Upper lobe of left lung (tissue), 6 donors: ENCODE data around the gene GPR27. TPM values are rescaled to one million over a fixed set of nuclear protein-coding genes. Genes with fewer than 3 reads are reported as not detected.

Experiments used
- ATAC-seq, 2 donors: fragments of 200-7000 bp; cut with Tn5 transposase; one replicate each; pipeline ENCODE4 v1.9.1; 2022; ENCODE audit warnings: mild to moderate bottlenecking in 2 of 2, moderate library complexity in 2 of 2; ENCODE audit not compliant: low FRiP score in 2 of 2
- DNase-seq, 2 donors: peaks; one replicate each; pipeline ENCODE4 v3.0.0-alpha.2; 2019 to 2020
- H3K27ac ChIP-seq, 4 donors: fragments of 200-600 bp; sonication (generic); one replicate each; pipeline ENCODE4 v1.5.1; 2016 to 2019
- H3K27me3 ChIP-seq, 4 donors: fragments of 200-600 bp; sonication (generic); one replicate each; pipeline ENCODE4 v1.5.1; 2017 to 2019
- H3K36me3 ChIP-seq, 4 donors: fragments of 200-600 bp; sonication (generic); one replicate each; pipeline ENCODE4 v1.5.1; 2016 to 2019
- H3K4me1 ChIP-seq, 4 donors: fragments of 200-600 bp; sonication (generic); one replicate each; pipeline ENCODE4 v1.5.1; 2018 to 2019
- H3K4me3 ChIP-seq, 4 donors: fragments of 200-600 bp; sonication (generic); one replicate each; pipeline ENCODE4 v1.5.1; 2017 to 2019; ENCODE audit warnings: mild to moderate bottlenecking in 2 of 4, moderate library complexity in 1 of 4
- H3K9me3 ChIP-seq, 4 donors: fragments of 200-600 bp; sonication (generic); one replicate each; pipeline ENCODE4 v1.5.1; 2018 to 2019
- EP300 ChIP-seq, 4 donors: sonication (generic); formaldehyde crosslinking; IDR thresholded peaks; one replicate each; pipeline ENCODE4 v1.5.1; 2017; ENCODE audit warnings: antibody characterized with exemption in 4 of 4, control low read depth in 2 of 4
- POLR2A ChIP-seq, 4 donors: fragments of 450-650 bp; IDR thresholded peaks; one replicate each; pipeline ENCODE4 v1.5.1; 2016 to 2017; ENCODE audit warnings: antibody characterized with exemption in 4 of 4, mild to moderate bottlenecking in 2 of 4
- POLR2AphosphoS5 ChIP-seq, 2 donors: sonication (generic); formaldehyde crosslinking; IDR thresholded peaks; one replicate each; pipeline ENCODE4 v1.5.1; 2017; ENCODE audit warnings: antibody characterized with exemption in 2 of 2
- WGBS, 2 donors: methylation state at CpG; one replicate each; pipeline ENCODE4 v1.1.5; 2017 to 2018; 5-methylcytosine and 5-hydroxymethylcytosine counted together
- total RNA-seq, 6 donors: library from RNA; depleted of rRNA in 4 of 6; stranded (reverse); fragments of >200 nt in 4 of 6; gene quantifications; one replicate each; pipeline versions ENCODE4 v1.1.0 to v1.2.1, GENCODE V29; 2016 to 2021
- TF ChIP-seq, protein P1 (sequence below), 6 experiments: fragments of 450-650 bp in 4 of 6; fragments of 200-600 bp in 2 of 6; sonication (generic) in 2 of 6; IDR thresholded peaks; one replicate each; pipeline ENCODE4 v1.5.1; 2016 to 2019; ENCODE audit warnings: antibody characterized with exemption in 6 of 6
- donor health status: DM: no; HTN: no; CAD: no; lungs with moderate emphysema.
- donor health status: DM: no; HTN: yes; CAD: no; lungs with severe emphysema.

The GPR27 gene
- total RNA-seq, 6 donors from 2014 or later, result 0.39 to 4.4 (median 1.3) TPM; not detected in 1

DNA sequence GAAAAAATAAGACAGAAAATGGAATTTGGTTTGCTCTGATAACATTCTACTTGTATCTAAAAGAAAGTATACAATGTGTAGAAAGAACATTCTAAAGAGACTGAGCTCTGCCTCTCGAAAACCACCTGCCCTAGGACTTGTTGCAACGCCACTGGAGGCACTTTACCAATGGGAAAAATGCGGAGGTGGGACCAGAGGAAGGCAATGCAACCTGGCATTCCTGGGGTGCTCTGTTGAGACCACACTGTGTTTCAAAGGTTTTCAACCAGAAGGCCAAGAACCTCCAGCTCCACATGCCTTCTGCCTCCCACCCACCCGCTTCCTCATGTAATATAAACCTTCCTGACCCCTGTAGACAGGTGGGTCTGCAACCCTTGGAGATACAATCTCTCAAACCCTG, 26.8 kb downstream of the GPR27 start:
- H3K4me3 ChIP-seq, result no peak overlapping the region
- WGBS, 2 donors, result 71 to 78% methylated on average over 4 of the region's 4 CpGs
- H3K36me3 ChIP-seq, result no peaks in the 10 kb centered on the region
- no peaks in the 10 kb centered on the region for H3K9me3 ChIP-seq
- peaks cover 0 to 32% (median 7%) of the 10 kb centered on the region in 4 donors for H3K27me3 ChIP-seq
- TF ChIP-seq POLR2AphosphoS5 (IDR thresholded peaks at IDR 0.05), result no peak
- TF ChIP-seq, protein P1, sequence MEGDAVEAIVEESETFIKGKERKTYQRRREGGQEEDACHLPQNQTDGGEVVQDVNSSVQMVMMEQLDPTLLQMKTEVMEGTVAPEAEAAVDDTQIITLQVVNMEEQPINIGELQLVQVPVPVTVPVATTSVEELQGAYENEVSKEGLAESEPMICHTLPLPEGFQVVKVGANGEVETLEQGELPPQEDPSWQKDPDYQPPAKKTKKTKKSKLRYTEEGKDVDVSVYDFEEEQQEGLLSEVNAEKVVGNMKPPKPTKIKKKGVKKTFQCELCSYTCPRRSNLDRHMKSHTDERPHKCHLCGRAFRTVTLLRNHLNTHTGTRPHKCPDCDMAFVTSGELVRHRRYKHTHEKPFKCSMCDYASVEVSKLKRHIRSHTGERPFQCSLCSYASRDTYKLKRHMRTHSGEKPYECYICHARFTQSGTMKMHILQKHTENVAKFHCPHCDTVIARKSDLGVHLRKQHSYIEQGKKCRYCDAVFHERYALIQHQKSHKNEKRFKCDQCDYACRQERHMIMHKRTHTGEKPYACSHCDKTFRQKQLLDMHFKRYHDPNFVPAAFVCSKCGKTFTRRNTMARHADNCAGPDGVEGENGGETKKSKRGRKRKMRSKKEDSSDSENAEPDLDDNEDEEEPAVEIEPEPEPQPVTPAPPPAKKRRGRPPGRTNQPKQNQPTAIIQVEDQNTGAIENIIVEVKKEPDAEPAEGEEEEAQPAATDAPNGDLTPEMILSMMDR (IDR thresholded peaks at IDR 0.05), result no peak
- ATAC-seq (no peak), DNase-seq (no peak)
- peaks cover 7 to 12% (median 11%) of the 10 kb centered on the region in 4 donors for H3K4me1 ChIP-seq
- H3K27ac ChIP-seq, result peak overlapping the region in 1 of 4 donors; percentile 78

DNA sequence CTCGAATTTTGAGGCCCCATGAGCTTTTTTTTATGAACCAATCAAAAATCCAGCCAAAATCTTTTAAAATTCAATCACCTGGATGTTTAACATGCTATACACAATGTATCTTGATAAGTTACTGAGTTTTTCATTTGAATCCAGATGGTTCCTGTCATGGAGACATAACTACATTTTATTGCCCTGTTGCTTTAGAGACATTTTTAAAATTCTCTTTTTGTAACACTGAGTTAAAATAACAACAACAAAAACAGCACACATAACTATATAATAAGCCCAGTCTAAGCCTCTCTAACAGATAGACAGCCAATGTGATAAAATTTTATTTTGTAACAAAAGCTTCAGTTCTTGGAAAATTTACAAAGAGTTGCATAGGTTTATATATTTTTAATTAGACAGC, 29.5 kb downstream of the GPR27 start:
- no peak for ATAC-seq
- no peaks in the 10 kb centered on the region for H3K9me3 ChIP-seq
- peak overlapping the region in 1 of 4 donors; percentile 78 for H3K27ac ChIP-seq
- DNase-seq, result no peak
- no peaks in the 10 kb centered on the region for H3K36me3 ChIP-seq
- H3K27me3 ChIP-seq, result peaks cover 0 to 38% (median 8%) of the 10 kb centered on the region in 4 donors
- WGBS, 2 donors, result 54 to 64% methylated on average over 1 of the region's 1 CpG
- H3K4me3 ChIP-seq, result no peak overlapping the region
- TF ChIP-seq, protein P1 (IDR thresholded peaks at IDR 0.05), result no peak
- TF ChIP-seq POLR2AphosphoS5 (IDR thresholded peaks at IDR 0.05) (no peak), EP300 (IDR thresholded peaks at IDR 0.05) (no peak), POLR2A (IDR thresholded peaks at IDR 0.05) (no peak)
- H3K4me1 ChIP-seq, result peaks cover 7 to 20% (median 17%) of the 10 kb centered on the region in 4 donors

DNA sequence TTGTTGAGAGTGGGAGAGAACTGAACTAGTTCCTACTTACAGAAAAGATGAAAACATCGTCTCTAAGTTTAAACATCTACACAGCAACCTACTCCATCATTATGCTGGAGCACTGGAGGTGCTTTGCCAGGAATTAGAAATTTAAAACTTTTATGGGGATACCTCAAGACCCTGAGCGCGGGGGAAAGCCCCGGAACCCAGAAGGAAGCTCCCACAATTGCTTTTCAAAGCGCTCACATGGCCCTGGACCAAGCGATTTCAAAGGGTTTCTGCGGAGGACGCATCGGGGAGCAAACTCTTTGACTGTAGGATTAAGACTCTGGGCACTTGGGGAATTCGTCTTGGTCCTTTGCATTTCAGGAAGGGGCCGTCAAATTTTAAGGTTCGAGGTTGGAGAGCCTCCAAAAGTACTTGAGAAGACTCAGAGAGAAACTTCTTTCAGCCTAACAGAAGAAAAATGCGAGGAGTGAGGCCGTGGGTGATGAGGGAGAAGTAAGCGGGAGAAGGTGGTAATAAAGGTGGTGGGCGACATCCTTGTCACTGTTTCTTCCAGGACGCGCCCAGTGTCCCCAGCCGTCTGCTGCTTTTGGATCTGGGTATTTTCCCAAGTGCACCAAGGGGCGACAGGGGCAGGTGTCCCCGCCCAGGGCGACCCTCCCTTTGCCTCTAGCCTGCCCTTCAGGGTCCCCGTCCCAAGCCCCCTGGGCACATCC, 30.7 kb downstream of the GPR27 start:
- Histone ChIP-seq H3K27me3 (peaks cover 0 to 38% (median 8%) of the 10 kb centered on the region in 4 donors), H3K27ac (peak overlapping the region in 3 of 4 donors; percentile 16 to 78 (median 17)), H3K4me3 (peak overlapping the region in 3 of 4 donors; percentile 38 to 48 (median 43)), H3K4me1 (peaks cover 7 to 20% (median 17%) of the 10 kb centered on the region in 4 donors), H3K36me3 (no peaks in the 10 kb centered on the region), H3K9me3 (no peaks in the 10 kb centered on the region)
- peak in 1 of 2 donors; percentile 41 for ATAC-seq
- 2 to 9% methylated on average over 21 to 23 of the region's 23 CpGs for WGBS, 2 donors
- peak in 1 of 2 donors; percentile 37 for DNase-seq
- TF ChIP-seq POLR2AphosphoS5 (IDR thresholded peaks at IDR 0.05) (no peak), POLR2A (IDR thresholded peaks at IDR 0.05) (peak in 1 of 4 donors; percentile 19)

DNA sequence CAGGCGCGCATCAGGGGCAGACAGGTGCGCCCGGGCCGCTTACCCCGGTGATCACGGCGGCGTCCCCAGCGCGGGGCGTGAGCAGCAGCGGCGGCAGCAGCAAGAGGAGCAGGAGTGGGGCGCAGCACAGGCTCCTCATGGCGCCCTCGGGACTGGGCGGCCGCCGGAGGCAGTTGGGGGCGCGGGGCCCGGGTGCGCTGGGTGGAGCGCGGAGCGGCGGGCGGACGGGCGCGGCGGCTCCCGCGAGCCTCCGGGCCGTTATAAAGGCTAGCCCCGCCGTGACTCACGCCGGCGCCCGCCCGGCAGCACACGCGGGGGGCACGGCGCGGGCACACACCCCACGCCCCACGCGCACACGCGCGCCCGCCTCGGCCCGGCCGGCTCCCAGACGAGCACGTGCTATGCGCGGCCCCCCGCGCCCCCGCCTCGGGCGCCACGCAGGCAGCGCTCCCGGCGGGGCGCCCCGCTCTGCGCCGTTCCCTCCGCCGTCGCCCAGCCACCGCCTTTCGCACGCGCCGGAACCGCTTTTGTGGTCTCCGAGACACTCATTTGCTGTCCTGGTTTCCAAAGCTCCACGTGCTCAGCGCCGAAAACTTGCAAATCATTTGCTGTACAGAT, 31.4 kb downstream of the GPR27 start, which contains the start of gene PROK2:
PROK2 (minus strand) TSS at position 235 of the 618 bp plus-strand sequence; CDS start at position 139, 96 bp downstream.
- no peaks in the 10 kb centered on the region for H3K36me3 ChIP-seq
- peaks cover 0 to 38% (median 8%) of the 10 kb centered on the region in 4 donors for H3K27me3 ChIP-seq
- no peaks in the 10 kb centered on the region for H3K9me3 ChIP-seq
- peaks cover 7 to 20% (median 17%) of the 10 kb centered on the region in 4 donors for H3K4me1 ChIP-seq
- DNase-seq (peak in 1 of 2 donors; percentile 87), ATAC-seq (peak in 1 of 2 donors; percentile 82)
- peak within 1 kb of the TSS in 3 of 4 donors; percentile 38 to 48 (median 43) for H3K4me3 ChIP-seq
- 3 to 8% methylated on average over 12 to 14 of the region's 89 CpGs for WGBS, 2 donors
- H3K27ac ChIP-seq, result peak within 1 kb of the TSS in 3 of 4 donors; percentile 16 to 78 (median 17)
- no peak for TF ChIP-seq POLR2A (IDR thresholded peaks at IDR 0.05)
- no peak for TF ChIP-seq EP300 (IDR thresholded peaks at IDR 0.05)
- TF ChIP-seq, protein P1 (IDR thresholded peaks at IDR 0.05), result no peak
- TF ChIP-seq POLR2AphosphoS5 (IDR thresholded peaks at IDR 0.05), result no peak

DNA sequence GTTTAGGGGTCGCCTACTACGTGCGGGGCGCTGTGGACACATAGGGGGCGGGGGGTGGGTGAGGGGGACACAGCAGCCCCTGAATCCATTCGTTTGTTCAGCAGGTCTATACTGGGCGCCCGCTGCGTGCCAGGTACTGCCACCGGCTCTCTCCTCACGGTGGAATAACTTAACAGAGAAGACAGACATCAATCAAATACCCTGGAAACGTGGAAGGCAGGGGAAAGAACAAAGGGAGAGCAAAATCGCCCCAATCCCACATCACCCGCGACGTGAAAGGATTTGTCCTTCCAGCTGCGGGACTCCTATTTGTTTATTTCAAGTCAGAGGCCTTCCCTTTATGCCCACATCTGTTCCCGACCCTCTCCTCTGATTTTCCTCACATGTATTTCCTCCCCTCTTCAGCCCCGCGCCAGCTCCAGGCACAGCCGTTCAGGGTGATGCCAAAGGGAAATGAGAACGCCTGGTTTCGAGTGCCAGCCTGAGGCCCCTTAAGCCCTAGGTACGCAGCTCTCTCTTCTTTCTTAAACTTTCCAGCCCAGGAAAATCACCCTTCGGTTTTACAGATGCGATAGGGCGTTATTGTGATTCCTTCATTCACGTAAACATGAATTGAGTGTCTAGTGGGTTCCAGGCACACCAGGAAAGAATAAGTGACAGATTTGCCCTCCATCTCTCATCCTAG, 32.0 kb downstream of the GPR27 start:
- Histone ChIP-seq H3K4me3 (peak overlapping the region in 3 of 4 donors; percentile 38 to 48 (median 43)), H3K36me3 (no peaks in the 10 kb centered on the region), H3K27me3 (peaks cover 0 to 36% (median 8%) of the 10 kb centered on the region in 4 donors), H3K27ac (peak overlapping the region in 1 of 4 donors; percentile 78), H3K4me1 (peaks cover 7 to 20% (median 17%) of the 10 kb centered on the region in 4 donors), H3K9me3 (no peaks in the 10 kb centered on the region)
- DNase-seq, result no peak
- 7 to 10% methylated on average over 23 to 27 of the region's 28 CpGs for WGBS, 2 donors
- TF ChIP-seq POLR2A (IDR thresholded peaks at IDR 0.05) (no peak), POLR2AphosphoS5 (IDR thresholded peaks at IDR 0.05) (no peak)
- no peak for ATAC-seq
